ENCODE measurements around the gene CHAMP1.

CHAMP1 gene

DNA sequence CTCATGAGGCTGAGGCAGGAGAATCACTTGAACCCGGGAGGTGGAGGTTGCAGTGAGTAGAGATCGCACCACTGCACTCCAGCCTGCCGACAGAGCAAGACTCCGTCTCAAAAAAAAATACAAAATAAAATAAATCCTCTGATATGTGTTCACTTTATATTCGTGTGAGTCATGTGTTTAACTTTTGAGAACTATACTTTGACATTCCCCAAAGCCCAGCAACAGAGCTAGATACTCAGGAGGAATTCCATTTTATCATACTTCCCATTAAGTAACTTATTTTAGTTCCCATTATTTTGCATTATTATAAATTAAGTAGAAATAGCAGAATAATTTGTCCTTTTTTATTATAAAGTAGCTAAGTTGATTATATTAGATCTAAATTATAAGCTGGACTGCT is 3.3 kb upstream of the CHAMP1 start:
- Histone ChIP-seq H4K20me1 (ENCODE audit: low read depth, low read length) (peaks cover 4% of the 10 kb centered on the region), H3K4me3 (ENCODE audit: insufficient read depth, low read length, poor library complexity, severe bottlenecking) (no peak overlapping the region), H3K9ac (ENCODE audit: low read length) (no peak overlapping the region), H3K9me3 (ENCODE audit: insufficient read depth, low read length) (no peaks in the 10 kb centered on the region), H2AFZ (ENCODE audit: low read depth, low read length, severe bottlenecking) (no peak overlapping the region), H3K36me3 (ENCODE audit: low read length) (0 out of 2 replicates have a peak, but pooled peaks cover 3% of the 10 kb centered on the region), H3K27ac (ENCODE audit: low read depth, low read length) (no peak overlapping the region), H3K4me2 (ENCODE audit: low read depth, low read length, poor library complexity, severe bottlenecking) (no peak overlapping the region), H3K9me2 (replicated peaks; ENCODE audit: insufficient read depth, low read length) (no peaks in the 10 kb centered on the region), H3K27me3 (ENCODE audit: low read length) (no peaks in the 10 kb centered on the region), H3K79me2 (ENCODE audit: insufficient read depth, low read length) (peaks cover 22% of the 10 kb centered on the region), H3F3A (ENCODE audit: insufficient read depth) (peaks cover 31% of the 10 kb centered on the region)
- TF ChIP-seq, protein P1, sequence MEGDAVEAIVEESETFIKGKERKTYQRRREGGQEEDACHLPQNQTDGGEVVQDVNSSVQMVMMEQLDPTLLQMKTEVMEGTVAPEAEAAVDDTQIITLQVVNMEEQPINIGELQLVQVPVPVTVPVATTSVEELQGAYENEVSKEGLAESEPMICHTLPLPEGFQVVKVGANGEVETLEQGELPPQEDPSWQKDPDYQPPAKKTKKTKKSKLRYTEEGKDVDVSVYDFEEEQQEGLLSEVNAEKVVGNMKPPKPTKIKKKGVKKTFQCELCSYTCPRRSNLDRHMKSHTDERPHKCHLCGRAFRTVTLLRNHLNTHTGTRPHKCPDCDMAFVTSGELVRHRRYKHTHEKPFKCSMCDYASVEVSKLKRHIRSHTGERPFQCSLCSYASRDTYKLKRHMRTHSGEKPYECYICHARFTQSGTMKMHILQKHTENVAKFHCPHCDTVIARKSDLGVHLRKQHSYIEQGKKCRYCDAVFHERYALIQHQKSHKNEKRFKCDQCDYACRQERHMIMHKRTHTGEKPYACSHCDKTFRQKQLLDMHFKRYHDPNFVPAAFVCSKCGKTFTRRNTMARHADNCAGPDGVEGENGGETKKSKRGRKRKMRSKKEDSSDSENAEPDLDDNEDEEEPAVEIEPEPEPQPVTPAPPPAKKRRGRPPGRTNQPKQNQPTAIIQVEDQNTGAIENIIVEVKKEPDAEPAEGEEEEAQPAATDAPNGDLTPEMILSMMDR (IDR thresholded peaks at IDR 0.05; ENCODE audit: insufficient read depth, low read length, poor library complexity, severe bottlenecking): no peak
- no peak for TF ChIP-seq EZH2phosphoT487 (conservative IDR thresholded peaks at IDR 0.05; ENCODE audit: low read length)

- H4K20me1 ChIP-seq (ENCODE audit: low read depth, low read length): peaks cover 4% of the 10 kb centered on the region
- 0 out of 2 replicates have a peak, but pooled peaks cover 3% of the 10 kb centered on the region for H3K36me3 ChIP-seq (ENCODE audit: low read length)
- H3K4me3 ChIP-seq (ENCODE audit: insufficient read depth, low read length, poor library complexity, severe bottlenecking): no peak overlapping the region
- H3K79me2 ChIP-seq (ENCODE audit: insufficient read depth, low read length): peaks cover 27% of the 10 kb centered on the region
- H2AFZ ChIP-seq (ENCODE audit: low read depth, low read length, severe bottlenecking): no peak overlapping the region
- no peak overlapping the region for H3K9ac ChIP-seq (ENCODE audit: low read length)
- no peaks in the 10 kb centered on the region for H3K27me3 ChIP-seq (ENCODE audit: low read length)
- peaks cover 31% of the 10 kb centered on the region for H3F3A ChIP-seq (ENCODE audit: insufficient read depth)
- no peaks in the 10 kb centered on the region for H3K9me2 ChIP-seq (replicated peaks; ENCODE audit: insufficient read depth, low read length)
- H3K4me2 ChIP-seq (ENCODE audit: low read depth, low read length, poor library complexity, severe bottlenecking): no peak overlapping the region
- TF ChIP-seq, protein P1 (IDR thresholded peaks at IDR 0.05; ENCODE audit: insufficient read depth, low read length, poor library complexity, severe bottlenecking): no peak
- TF ChIP-seq EZH2phosphoT487 (conservative IDR thresholded peaks at IDR 0.05; ENCODE audit: low read length): no peak
- no peaks in the 10 kb centered on the region for H3K9me3 ChIP-seq (ENCODE audit: insufficient read depth, low read length)
- H3K27ac ChIP-seq (ENCODE audit: low read depth, low read length): no peak overlapping the region
Observed at GRCh38 chr13:114311387-114311786, 2.9 kb upstream of the CHAMP1 start.

DNA sequence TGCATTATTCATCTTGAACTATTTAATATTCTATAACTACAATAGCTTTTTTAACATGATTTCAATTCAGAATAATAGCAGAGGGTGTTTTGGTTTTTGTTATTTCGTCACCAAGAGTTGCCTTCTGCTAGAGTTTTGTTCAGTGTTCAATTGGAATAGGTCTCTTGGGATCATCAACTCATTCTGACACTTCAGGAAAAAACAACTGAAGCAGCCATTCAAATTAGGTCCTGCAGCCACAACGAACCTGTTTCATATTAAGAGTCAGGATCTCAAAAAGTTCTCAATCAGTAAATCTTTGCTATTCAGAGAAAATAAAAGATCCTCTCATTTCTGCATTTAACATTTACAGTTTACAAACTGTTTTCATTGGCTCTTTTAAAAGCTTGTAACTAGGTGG is 2.4 kb upstream of the CHAMP1 start:
- Histone ChIP-seq H3K79me2 (ENCODE audit: insufficient read depth, low read length) (peaks cover 32% of the 10 kb centered on the region), H4K20me1 (ENCODE audit: low read depth, low read length) (peaks cover 8% of the 10 kb centered on the region), H3K27me3 (ENCODE audit: low read length) (no peaks in the 10 kb centered on the region), H3F3A (ENCODE audit: insufficient read depth) (peaks cover 31% of the 10 kb centered on the region), H3K27ac (ENCODE audit: low read depth, low read length) (no peak overlapping the region), H3K9ac (ENCODE audit: low read length) (no peak overlapping the region), H2AFZ (ENCODE audit: low read depth, low read length, severe bottlenecking) (no peak overlapping the region), H3K4me3 (ENCODE audit: insufficient read depth, low read length, poor library complexity, severe bottlenecking) (no peak overlapping the region), H3K9me3 (ENCODE audit: insufficient read depth, low read length) (no peaks in the 10 kb centered on the region), H3K36me3 (ENCODE audit: low read length) (0 out of 2 replicates have a peak, but pooled peaks cover 3% of the 10 kb centered on the region), H3K9me2 (replicated peaks; ENCODE audit: insufficient read depth, low read length) (no peaks in the 10 kb centered on the region), H3K4me2 (ENCODE audit: low read depth, low read length, poor library complexity, severe bottlenecking) (no peak overlapping the region)
- TF ChIP-seq EZH2phosphoT487 (conservative IDR thresholded peaks at IDR 0.05; ENCODE audit: low read length): no peak
- TF ChIP-seq, protein P1 (IDR thresholded peaks at IDR 0.05; ENCODE audit: insufficient read depth, low read length, poor library complexity, severe bottlenecking): no peak

Data from SU-DHL-6 (cell line).